Activated CD4-positive, CD25-positive, alpha-beta regulatory T cell (primary cell): ENCODE data around the gene ITPRID2.

Experiments used
- DNase-seq, 4 experiments: peaks; one replicate each; lab custom pipeline; 2025; lab: John Stamatoyannopoulos, UW

Gene ITPRID2

GRCh38 chr2:181882246-181883020 is 9.1 kb upstream of the ITPRID2 start:
- DNase-seq = no peak

- DNase-seq = no peak
Measured at GRCh38 chr2:181884601-181885000, 6.9 kb upstream of the ITPRID2 start.

- DNase-seq = no peak
Measured at GRCh38 chr2:181885096-181885495, 6.4 kb upstream of the ITPRID2 start.

DNA sequence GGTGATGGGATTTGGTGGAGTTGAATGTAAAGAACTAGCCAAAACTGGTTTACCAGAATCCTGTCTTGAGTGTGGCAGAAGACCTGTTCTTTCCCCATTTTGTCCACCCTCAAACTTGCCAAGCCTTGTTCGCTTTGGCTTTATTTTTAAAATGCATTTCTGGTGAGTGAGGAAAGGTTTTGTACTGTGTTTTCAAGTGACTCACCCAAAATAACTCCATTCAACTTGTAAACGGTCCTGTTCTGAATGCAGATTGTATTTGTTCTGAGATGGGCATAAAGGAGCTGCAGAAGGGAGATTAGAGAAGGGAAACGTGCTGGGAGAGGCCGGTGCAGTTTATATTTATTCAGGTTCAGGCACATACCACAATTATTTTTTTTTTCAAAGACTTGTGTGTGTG is 5.3 kb upstream of the ITPRID2 start:
- DNase-seq = no peak

- DNase-seq = no peak
Measured at GRCh38 chr2:181887045-181887444, 4.5 kb upstream of the ITPRID2 start.

GRCh38 chr2:181889776-181890175 is 1.8 kb upstream of the ITPRID2 start:
- no peak for DNase-seq

DNA sequence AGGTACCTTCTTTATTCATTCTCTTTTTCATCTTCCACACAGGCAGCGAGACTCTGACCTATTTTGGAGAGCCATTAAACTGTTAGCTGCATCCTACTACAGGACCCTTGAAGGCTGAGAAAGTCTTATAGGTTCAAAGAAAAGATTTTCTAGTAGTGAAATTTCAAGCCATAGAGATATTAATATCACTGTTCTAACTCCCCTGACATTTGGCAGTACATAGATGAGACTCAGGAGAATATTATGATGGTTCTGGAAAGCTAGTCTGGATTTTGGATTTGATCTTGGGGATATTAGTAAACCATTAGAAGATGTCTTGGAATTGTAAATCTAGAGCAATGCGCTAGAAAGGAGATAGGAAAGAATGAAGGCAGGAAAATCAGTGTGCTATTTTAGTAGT is 1.3 kb upstream of the ITPRID2 start:
- no peak for DNase-seq

DNA sequence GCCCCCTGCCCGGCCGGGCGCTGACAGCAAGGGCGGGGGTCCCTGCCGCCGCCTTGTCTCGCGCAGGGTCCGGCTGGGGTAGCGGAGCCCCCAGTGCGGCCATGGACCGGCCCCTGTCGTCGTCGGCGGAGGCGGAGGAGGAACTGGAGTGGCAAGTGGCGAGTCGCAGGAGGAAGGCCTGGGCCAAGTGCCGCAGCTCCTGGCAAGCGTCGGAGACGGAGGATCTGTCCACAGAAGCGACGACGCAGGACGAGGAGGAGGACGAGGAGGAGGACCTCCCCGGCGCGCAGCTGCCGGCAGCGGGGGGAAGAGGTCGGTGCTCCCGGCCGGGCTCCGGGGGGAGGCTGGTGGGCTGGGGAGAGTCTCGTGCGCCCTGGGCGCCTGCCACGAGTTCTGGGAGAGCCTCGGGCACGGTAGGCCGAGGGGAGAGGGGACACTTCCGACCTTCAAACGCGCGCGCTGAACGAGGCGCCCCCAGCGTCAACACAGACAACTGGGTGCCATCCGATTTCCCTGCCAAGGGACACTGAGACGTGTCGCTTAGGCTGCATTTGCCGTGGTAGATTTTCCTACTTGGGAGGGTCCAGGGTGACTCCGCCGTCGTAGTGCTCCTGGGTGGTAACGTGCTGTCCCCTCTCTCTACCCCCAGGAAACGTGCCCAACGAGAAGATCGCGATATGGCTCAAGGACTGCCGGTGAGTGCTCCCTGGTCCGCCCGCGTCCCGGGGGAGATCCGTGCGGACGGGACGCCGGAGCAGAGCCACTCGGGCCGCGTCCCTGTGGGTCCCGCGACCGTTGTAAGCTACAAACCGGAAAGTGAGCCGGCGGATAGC is 652 bp downstream of the ITPRID2 start:
- DNase-seq = peak; percentile 14 to 37 (median 22)

GRCh38 chr2:181892799-181893435 is 1.4 kb downstream of the ITPRID2 start:
- no peak for DNase-seq

DNA sequence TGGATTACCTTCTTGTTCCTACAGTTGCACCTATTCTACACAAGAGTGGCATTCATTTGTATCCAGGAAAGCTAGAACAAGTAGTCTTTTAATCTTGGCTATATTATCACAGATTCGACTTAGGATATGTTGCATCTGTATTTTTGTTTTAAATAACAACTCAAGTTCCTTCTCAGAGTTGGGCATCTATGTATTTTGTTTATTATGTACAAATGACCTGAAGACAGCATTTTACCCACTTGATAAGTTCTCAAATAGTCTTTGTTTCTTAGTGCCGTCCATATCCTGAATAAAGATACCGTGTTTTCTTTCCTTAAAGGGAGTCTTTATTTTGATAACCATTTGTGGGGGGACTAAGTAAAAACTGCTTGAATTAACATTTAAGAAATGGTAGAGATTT is 2.9 kb downstream of the ITPRID2 start:
- DNase-seq = no peak

DNA sequence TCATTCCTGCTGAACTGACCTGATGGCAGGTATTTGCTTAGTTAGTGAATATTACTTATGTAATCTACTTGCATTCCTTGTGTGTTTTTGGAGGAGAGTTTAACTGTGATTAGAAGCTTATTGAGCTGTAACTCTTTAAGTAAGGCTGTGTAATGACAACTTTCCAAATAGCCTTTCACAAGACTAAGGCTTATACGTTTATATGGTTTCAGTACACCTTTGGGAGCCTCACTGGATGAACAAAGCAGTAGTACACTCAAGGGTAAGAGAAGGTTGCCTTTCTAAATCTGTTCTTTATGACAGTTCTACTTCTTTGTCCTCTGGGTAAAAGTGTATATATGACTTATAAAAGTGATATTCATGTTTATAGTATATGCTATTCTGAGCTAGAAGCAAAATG is 4.3 kb downstream of the ITPRID2 start:
- DNase-seq = no peak

GRCh38 chr2:181896286-181896685 is 4.8 kb downstream of the ITPRID2 start:
- DNase-seq = no peak

DNA sequence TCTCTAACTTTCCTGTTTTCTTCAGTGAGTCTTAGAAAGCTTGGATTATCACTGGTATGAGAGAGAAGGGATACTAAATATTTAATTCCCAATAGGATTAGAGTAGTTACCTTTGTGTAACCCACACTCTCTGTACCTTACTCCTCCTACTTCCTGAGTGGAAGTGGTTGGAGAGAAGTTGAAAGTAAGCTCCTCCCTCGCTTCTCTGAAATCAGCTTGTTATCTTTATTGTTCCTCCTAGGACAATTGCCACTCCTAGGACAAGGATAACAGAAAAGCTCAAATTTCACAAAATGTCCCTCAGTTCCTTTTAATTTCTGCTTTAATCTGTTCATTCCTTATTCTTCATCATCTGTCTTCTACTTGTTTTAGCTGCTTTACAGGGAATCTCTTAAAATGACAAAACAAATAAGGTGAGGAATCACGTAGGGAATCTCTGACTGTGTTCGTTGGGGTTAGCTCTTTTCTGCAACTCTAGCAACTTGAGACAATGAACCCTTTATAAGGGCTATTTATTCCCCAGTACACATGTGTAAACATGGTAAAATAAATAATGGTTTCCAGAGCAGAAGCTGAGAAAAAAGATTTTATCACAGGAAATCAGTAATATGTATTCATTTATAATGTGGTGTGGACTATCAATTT is 8.6 kb downstream of the ITPRID2 start:
- no peak for DNase-seq

DNA sequence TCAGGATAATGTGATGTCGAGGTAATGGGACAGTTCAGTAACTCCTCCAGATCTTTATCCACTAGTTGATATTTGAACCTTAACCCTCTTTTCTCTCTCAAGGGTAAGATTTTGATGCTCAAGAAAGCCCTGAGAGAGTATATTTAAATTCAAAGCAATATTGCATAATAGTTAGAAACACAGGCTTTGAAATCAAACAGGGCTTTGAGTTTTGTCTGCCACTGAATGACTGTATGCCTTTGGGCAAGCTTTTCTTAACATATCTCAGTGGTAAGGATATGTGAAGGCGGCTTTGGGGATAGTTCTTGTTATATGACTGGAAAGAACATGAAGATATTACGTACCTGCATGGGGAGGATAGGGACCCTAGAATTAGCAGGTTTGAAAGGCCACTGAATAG is 11.1 kb downstream of the ITPRID2 start:
- no peak for DNase-seq

GRCh38 chr2:181904022-181904632 is 12.6 kb downstream of the ITPRID2 start:
- DNase-seq = no peak

DNA sequence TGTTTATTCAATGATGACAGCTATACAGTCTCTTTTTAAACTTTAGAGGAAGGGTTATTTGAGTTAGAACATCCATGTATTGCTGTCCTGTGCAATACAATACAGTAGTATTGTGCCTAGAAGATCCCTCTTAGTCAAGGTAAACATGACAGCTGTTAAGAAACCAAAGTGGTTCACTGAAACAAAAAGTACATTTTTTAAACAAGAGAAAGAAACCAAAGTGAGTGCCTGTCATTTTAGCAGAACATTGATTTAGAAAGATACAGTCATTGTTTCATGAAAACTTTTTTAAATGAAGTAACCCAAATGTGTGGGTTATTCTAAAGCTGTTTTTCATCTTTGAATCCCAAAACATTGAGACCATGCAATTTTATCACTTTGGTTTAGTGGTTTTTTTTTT is 15.5 kb downstream of the ITPRID2 start:
- DNase-seq = no peak

- no peak for DNase-seq
Measured at GRCh38 chr2:181907635-181908034, 16.1 kb downstream of the ITPRID2 start.

DNA sequence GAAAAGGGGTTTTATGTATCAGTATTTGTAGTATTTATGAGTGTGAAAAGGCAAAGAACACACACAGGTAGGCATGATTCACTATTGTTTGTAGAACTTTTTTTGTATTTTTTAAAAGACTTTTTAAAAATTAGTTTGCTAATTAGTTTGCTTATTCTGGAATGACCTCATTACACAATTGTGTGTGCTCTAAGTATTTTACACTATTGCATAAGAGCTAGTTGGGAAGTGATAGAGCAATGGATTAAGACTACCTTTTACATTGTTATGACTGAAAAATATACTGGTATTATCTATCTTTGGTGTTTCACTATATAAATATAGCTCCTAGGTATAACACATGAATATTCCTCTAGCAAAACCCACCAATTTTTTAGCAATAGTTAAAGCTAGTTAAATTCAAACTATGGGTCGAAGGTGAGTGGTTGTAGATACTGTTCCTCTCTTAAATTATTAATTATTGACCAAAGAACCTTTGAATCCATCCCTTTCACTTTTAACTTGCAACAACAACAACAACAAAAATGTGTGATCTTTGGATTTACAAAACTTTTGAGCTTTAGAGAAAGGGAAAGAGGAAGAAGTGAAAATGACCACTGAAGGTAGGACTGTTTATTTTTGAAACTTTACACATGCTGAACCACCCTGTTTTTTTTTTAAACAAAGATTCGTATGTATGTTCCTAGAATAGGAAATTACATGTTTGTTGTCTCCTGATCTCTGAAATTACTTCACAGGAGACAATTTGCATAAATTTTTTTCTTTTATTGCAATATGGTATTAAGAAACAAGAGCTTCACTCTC is 18.7 kb downstream of the ITPRID2 start:
- DNase-seq = no peak

DNA sequence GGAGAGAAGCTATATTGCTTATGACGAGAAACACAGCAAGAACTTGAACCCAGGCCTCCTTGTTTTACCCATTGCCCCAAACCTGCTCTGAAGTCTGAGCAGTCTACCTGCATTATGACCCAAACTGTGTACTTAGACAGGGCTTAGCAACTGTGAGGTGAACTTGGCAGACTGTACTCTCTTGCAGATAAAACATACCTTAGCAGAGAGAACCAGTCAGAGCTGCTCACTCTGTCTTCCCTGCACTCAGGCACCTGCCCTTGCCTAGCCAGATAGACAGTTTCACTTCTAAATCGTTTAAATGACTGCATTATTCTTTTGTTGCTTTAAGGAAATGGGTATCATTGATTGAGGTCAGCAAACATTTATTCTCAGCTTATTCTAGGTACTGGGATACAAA is 20.3 kb downstream of the ITPRID2 start:
- DNase-seq = no peak

- DNase-seq = no peak
Measured at GRCh38 chr2:181915102-181915501, 23.6 kb downstream of the ITPRID2 start.
